ENCODE measurements around the gene GRIA4. TPM values are rescaled to one million over a fixed set of nuclear protein-coding genes. Genes with fewer than 3 reads are reported as not detected.

Gene GRIA4
- total RNA-seq, 1 donor from 2014 or later = 0.49 TPM

- DNase-seq (ENCODE audit: low spot score) = no peak
These were observed 308.7 kb downstream of the GRIA4 start for GRCh38 chr11:105918600-105918999.

GRCh38 chr11:105923252-105923651, 313.4 kb downstream of the GRIA4 start:
- no peak for DNase-seq (ENCODE audit: low spot score)

- DNase-seq (ENCODE audit: low spot score) = no peak
These were observed 313.9 kb downstream of the GRIA4 start for GRCh38 chr11:105923807-105924206.

GRCh38 chr11:105929084-105929955, 319.4 kb downstream of the GRIA4 start:
- DNase-seq (ENCODE audit: low spot score) = no peak

GRCh38 chr11:105933695-105934094, 323.8 kb downstream of the GRIA4 start:
- DNase-seq (ENCODE audit: low spot score) = no peak

GRCh38 chr11:105935791-105936190, 325.9 kb downstream of the GRIA4 start:
- DNase-seq (ENCODE audit: low spot score) = no peak

- no peak for DNase-seq (ENCODE audit: low spot score)
These were observed 327.5 kb downstream of the GRIA4 start for GRCh38 chr11:105937331-105937730.

GRCh38 chr11:105937738-105938137, 327.9 kb downstream of the GRIA4 start:
- no peak for DNase-seq (ENCODE audit: low spot score)

GRCh38 chr11:105942921-105943320, 333.0 kb downstream of the GRIA4 start:
- DNase-seq (ENCODE audit: low spot score) = no peak

- no peak for DNase-seq (ENCODE audit: low spot score)
These were observed 339.2 kb downstream of the GRIA4 start for GRCh38 chr11:105948918-105949590.

- DNase-seq (ENCODE audit: low spot score) = no peak
These were observed 344.0 kb downstream of the GRIA4 start for GRCh38 chr11:105953886-105954285.

- no peak for DNase-seq (ENCODE audit: low spot score)
These were observed 350.7 kb downstream of the GRIA4 start for GRCh38 chr11:105960252-105961245.

- DNase-seq (ENCODE audit: low spot score) = no peak
These were observed 358.3 kb downstream of the GRIA4 start for GRCh38 chr11:105968021-105968697.

GRCh38 chr11:105969756-105970155, 359.9 kb downstream of the GRIA4 start:
- no peak for DNase-seq (ENCODE audit: low spot score)

- no peak for DNase-seq (ENCODE audit: low spot score)
These were observed 365.3 kb downstream of the GRIA4 start for GRCh38 chr11:105975128-105975527.

GRCh38 chr11:105979997-105980703, 370.3 kb downstream of the GRIA4 start:
- no peak for DNase-seq (ENCODE audit: low spot score)

GRCh38 chr11:105986554-105986953, 376.7 kb downstream of the GRIA4 start:
- no peak for DNase-seq (ENCODE audit: low spot score)

- DNase-seq (ENCODE audit: low spot score) = no peak
These were observed 378.3 kb downstream of the GRIA4 start for GRCh38 chr11:105988197-105988596.

GRCh38 chr11:105989124-105989523, 379.3 kb downstream of the GRIA4 start:
- DNase-seq (ENCODE audit: low spot score) = no peak

- no peak for DNase-seq (ENCODE audit: low spot score)
These were observed 382.0 kb downstream of the GRIA4 start for GRCh38 chr11:105991888-105992287.
